Occipital lobe (tissue), 2 donors: Measurements from ENCODE around the gene TNPO2. TPM values are rescaled to one million over a fixed set of nuclear protein-coding genes. Genes with fewer than 3 reads are reported as not detected.

Source experiments
- DNase-seq: peaks from one replicate; lab custom pipeline; 2025; lab: John Stamatoyannopoulos, UW
- total RNA-seq: library from RNA; depleted of rRNA; stranded (reverse); fragments of >200 nt; gene quantifications from one replicate; pipeline ENCODE4 v1.2.3, GENCODE V29; 2014

The TNPO2 gene
- total RNA-seq: 54.0 TPM

- DNase-seq: peak; percentile 30
Observed at GRCh38 chr19:12723641-12724426, at the start of gene TNPO2. Gene TNPO2, minus strand, starts transcription at chr19:12723932. Its CDS starts 2,955 bp downstream, at chr19:12720977.

GRCh38 chr19:12772323-12772722 is 48.6 kb upstream of the TNPO2 start:
- no peak for DNase-seq

GRCh38 chr19:12770922-12771321 is 47.2 kb upstream of the TNPO2 start:
- no peak for DNase-seq

GRCh38 chr19:12769689-12770088 is 46.0 kb upstream of the TNPO2 start:
- DNase-seq: no peak

- no peak for DNase-seq
Observed at GRCh38 chr19:12767666-12768065, 43.9 kb upstream of the TNPO2 start.

GRCh38 chr19:12767150-12767549 is 43.4 kb upstream of the TNPO2 start:
- DNase-seq: no peak

GRCh38 chr19:12766051-12766521 is 42.4 kb upstream of the TNPO2 start:
- peak; percentile 68 for DNase-seq

GRCh38 chr19:12764698-12765097 is 41.0 kb upstream of the TNPO2 start:
- no peak for DNase-seq

- DNase-seq: no peak
Observed at GRCh38 chr19:12763100-12763499, 39.4 kb upstream of the TNPO2 start.

GRCh38 chr19:12759686-12760085 is 36.0 kb upstream of the TNPO2 start:
- DNase-seq: no peak

GRCh38 chr19:12757544-12758274 is 34.0 kb upstream of the TNPO2 start:
- peak; percentile 13 for DNase-seq

- DNase-seq: no peak
Observed at GRCh38 chr19:12756150-12756883, 32.6 kb upstream of the TNPO2 start.

- DNase-seq: no peak
Observed at GRCh38 chr19:12754465-12755196, 30.9 kb upstream of the TNPO2 start.

GRCh38 chr19:12752056-12752781 is 28.5 kb upstream of the TNPO2 start:
- no peak for DNase-seq

- DNase-seq: no peak
Observed at GRCh38 chr19:12751635-12752034, 27.9 kb upstream of the TNPO2 start, which contains the start of gene BEST2. Gene BEST2, plus strand, starts transcription at chr19:12751791. Its CDS starts 802 bp downstream, at chr19:12752593.

- DNase-seq: no peak
Observed at GRCh38 chr19:12750851-12751250, 27.1 kb upstream of the TNPO2 start.

- DNase-seq: no peak
Observed at GRCh38 chr19:12749938-12750521, 26.3 kb upstream of the TNPO2 start.

GRCh38 chr19:12748489-12748888 is 24.8 kb upstream of the TNPO2 start:
- no peak for DNase-seq

- no peak for DNase-seq
Observed at GRCh38 chr19:12745166-12745897, 21.6 kb upstream of the TNPO2 start.
